ENCODE results near the gene ZNF865. TPM values are rescaled to one million over a fixed set of nuclear protein-coding genes. Genes with fewer than 3 reads are reported as not detected.

Gene ZNF865
- total RNA-seq, 2 donors from 2014 or later, result 6.5 to 14.8 TPM

DNA sequence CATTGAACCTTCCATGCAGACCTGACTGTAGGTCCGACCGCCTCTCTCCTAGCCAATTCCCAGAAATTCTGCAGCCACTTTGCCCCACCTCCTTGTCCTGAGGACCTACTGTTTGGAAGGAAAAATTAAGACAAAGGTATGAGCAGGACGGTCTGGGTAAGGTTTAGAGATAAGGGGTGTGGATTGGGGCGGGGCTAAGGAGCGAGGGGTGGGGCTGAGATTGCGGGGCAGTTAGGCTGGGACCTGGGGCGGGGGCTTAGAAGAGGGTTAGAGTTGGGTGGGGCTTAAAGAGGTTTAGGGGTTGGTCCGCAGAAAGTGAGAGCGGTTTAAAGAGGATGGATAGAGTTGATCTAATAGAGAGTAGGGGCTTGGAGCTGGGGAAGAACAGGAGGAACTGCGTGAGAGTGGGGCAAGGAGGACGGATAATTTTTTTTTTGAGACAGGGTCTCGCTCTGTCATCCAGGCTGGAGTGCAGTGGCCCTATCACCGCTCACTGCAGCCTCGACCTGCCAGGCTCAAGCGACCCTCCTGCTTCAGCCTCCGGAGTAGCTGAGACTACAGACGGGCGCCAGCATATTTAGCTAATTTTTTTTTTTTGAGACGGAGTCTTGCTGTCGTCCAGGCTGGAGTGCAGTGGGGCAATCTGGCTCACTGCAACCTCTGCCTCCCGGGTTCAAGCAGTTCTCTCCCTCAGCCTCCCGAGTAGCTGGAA, 1.7 kb upstream of the ZNF865 start:
- Histone ChIP-seq H3K36me3 (replicated peaks in 1 of 2; ENCODE audit: insufficient read depth in 1 of 2, low read depth in 2 of 2) (no peaks in the 10 kb centered on the region), H3K9me3 (no peaks in the 10 kb centered on the region), H3K4me3 (no peak overlapping the region), H3K27ac (peak overlapping the region in 1 of 4 donors; percentile 94), H3K4me1 (peaks cover 37% of the 10 kb centered on the region), H3K27me3 (no peaks in the 10 kb centered on the region)
- ATAC-seq, result no peak
- WGBS, 2 donors, result 68 to 71% methylated on average over 22 of the region's 22 CpGs
- intact Hi-C loops (cut with DNase I), result no loop called here
- DNase-seq, result no peak
- TF ChIP-seq POLR2A (IDR thresholded peaks at IDR 0.05), result no peak
- TF ChIP-seq, protein P1, sequence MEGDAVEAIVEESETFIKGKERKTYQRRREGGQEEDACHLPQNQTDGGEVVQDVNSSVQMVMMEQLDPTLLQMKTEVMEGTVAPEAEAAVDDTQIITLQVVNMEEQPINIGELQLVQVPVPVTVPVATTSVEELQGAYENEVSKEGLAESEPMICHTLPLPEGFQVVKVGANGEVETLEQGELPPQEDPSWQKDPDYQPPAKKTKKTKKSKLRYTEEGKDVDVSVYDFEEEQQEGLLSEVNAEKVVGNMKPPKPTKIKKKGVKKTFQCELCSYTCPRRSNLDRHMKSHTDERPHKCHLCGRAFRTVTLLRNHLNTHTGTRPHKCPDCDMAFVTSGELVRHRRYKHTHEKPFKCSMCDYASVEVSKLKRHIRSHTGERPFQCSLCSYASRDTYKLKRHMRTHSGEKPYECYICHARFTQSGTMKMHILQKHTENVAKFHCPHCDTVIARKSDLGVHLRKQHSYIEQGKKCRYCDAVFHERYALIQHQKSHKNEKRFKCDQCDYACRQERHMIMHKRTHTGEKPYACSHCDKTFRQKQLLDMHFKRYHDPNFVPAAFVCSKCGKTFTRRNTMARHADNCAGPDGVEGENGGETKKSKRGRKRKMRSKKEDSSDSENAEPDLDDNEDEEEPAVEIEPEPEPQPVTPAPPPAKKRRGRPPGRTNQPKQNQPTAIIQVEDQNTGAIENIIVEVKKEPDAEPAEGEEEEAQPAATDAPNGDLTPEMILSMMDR (IDR thresholded peaks at IDR 0.05), result no peak

DNA sequence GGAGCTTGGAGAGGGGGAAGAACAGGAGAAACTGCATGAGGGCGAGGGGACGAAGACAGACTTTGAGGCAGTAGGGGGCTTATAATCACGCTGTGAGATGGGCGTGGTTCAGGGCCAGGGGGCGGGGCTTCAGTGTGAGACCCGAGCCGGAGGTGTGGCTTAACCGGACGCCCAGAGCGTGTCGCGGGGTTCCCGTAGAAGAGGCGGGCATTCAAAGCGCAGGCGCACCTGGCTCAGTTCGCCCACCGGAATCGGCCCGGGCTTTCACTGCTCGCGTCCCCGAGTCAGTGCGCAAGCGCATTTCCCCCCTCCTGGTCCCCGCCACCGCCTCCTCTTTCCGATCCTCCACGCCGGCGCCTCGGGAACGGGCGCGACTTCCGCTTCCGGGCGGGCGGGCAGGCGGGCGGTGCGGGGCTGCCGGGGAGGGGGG, 225 bp upstream of the ZNF865 start:
- 0% methylated on average over 7 to 43 of the region's 43 CpGs for WGBS, 2 donors
- ATAC-seq, result peak; percentile 84
- peak in 2 of 3 donors; percentile 42 to 60 for TF ChIP-seq POLR2A (IDR thresholded peaks at IDR 0.05)
- TF ChIP-seq, protein P1 (IDR thresholded peaks at IDR 0.05), result no peak
- H3K27ac ChIP-seq, result peak overlapping the region; percentile 82 to 94 (median 85)
- no peaks in the 10 kb centered on the region for H3K9me3 ChIP-seq
- no peaks in the 10 kb centered on the region for H3K36me3 ChIP-seq (replicated peaks in 1 of 2; ENCODE audit: insufficient read depth in 1 of 2, low read depth in 2 of 2)
- intact Hi-C loops (cut with DNase I), result no loop called here
- DNase-seq, result peak; percentile 96 to 98 (median 98)
- H3K4me1 ChIP-seq, result peaks cover 34% of the 10 kb centered on the region
- H3K27me3 ChIP-seq, result no peaks in the 10 kb centered on the region
- H3K4me3 ChIP-seq, result peak overlapping the region; percentile 84 to 86

- H3K36me3 ChIP-seq (replicated peaks in 1 of 2; ENCODE audit: insufficient read depth in 1 of 2, low read depth in 2 of 2), result no peaks in the 10 kb centered on the region
- peak overlapping the region in 3 of 4 donors; percentile 83 to 94 (median 87) for H3K27ac ChIP-seq
- H3K9me3 ChIP-seq, result no peaks in the 10 kb centered on the region
- no peaks in the 10 kb centered on the region for H3K27me3 ChIP-seq
- no peak overlapping the region for H3K4me3 ChIP-seq
- peaks cover 29% of the 10 kb centered on the region for H3K4me1 ChIP-seq
- no peak for TF ChIP-seq POLR2A (IDR thresholded peaks at IDR 0.05)
- intact Hi-C loops (cut with DNase I), result no loop called here
- DNase-seq, result no peak
- ATAC-seq, result no peak
- 18% methylated on average over 12 of the region's 12 CpGs for WGBS, 2 donors
These were observed 982 bp downstream of the ZNF865 start for GRCh38 chr19:55606471-55606787.

DNA sequence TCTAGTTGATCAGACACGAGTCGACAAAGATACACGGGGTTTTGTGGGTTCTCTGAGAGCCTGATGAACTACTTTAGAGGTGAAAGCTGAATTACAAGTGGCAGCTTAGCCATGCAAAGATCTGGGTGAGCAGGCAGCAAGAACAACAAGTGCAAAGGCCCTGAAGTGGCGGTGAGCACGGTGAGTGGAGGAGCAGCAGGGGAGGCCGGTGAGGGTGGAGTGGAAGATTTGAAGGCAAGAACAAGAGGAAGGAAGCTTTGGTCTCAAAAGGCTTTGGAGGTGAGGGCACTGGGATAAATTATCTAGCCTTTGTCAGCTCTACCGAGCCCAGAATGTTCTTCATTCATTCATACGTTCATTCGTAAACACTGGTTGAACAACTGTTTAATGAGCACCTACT, 1.4 kb downstream of the ZNF865 start:
- TF ChIP-seq, protein P1 (IDR thresholded peaks at IDR 0.05), result no peak
- no peak for TF ChIP-seq POLR2A (IDR thresholded peaks at IDR 0.05)
- DNase-seq (no peak), ATAC-seq (no peak)
- H3K4me3 ChIP-seq, result no peak overlapping the region
- peaks cover 32% of the 10 kb centered on the region for H3K4me1 ChIP-seq
- no peaks in the 10 kb centered on the region for H3K9me3 ChIP-seq
- no peaks in the 10 kb centered on the region for H3K27me3 ChIP-seq
- H3K27ac ChIP-seq, result no peak overlapping the region
- intact Hi-C loops (cut with DNase I), result no loop called here
- no peaks in the 10 kb centered on the region for H3K36me3 ChIP-seq (replicated peaks in 1 of 2; ENCODE audit: insufficient read depth in 1 of 2, low read depth in 2 of 2)
- WGBS, 2 donors, result 52 to 68% methylated on average over 9 of the region's 9 CpGs

DNA sequence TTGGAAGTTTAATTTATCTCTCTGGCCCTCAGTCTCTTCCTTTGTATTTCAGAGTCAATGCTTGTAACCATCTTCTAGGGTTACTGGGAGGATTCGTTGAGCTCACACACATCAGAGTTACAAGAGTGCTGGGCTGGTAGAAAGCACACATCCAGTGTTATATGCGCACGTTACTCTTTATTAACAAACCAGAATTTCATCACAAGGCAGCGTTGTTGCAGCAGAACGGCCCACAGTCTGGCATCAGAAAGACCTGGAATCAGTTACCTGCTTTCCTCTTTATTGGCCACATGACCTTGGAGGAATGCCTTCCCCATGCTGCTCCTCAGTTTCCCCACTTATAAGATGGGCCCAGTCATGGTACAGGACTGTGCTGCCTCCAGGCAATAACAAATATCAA, 3.9 kb downstream of the ZNF865 start:
- H3K27ac ChIP-seq, result no peak overlapping the region
- H3K27me3 ChIP-seq, result no peaks in the 10 kb centered on the region
- intact Hi-C loops (cut with DNase I), result no loop called here
- DNase-seq, result no peak
- 75 to 89% methylated on average over 5 of the region's 5 CpGs for WGBS, 2 donors
- no peak for ATAC-seq
- no peaks in the 10 kb centered on the region for H3K36me3 ChIP-seq (replicated peaks in 1 of 2; ENCODE audit: insufficient read depth in 1 of 2, low read depth in 2 of 2)
- H3K4me1 ChIP-seq, result peaks cover 31% of the 10 kb centered on the region
- no peaks in the 10 kb centered on the region for H3K9me3 ChIP-seq
- no peak overlapping the region for H3K4me3 ChIP-seq
- TF ChIP-seq POLR2A (IDR thresholded peaks at IDR 0.05), result no peak
- TF ChIP-seq, protein P1 (IDR thresholded peaks at IDR 0.05), result no peak

All from body of pancreas (tissue), 4 donors.